Activated CD8-positive, alpha-beta T cell treated with anti-CD3 and anti-CD28 coated beads for 36 hours (primary cell): ENCODE measurements around the gene YTHDF1. TPM values are rescaled to one million over a fixed set of nuclear protein-coding genes. Genes with fewer than 3 reads are reported as not detected.

Experiments used
- ATAC-seq: fragments of 200-7000 bp; cut with Tn5 transposase; one replicate; pipeline ENCODE4 v1.10.0; 2021; ENCODE audit warnings: mild to moderate bottlenecking, moderate library complexity
- CTCF ChIA-PET: fragments of 350-600 bp; sonication (Branson Sonifier 250); formaldehyde crosslinking; loops from one replicate; lab custom pipeline; 2021; ENCODE audit warnings: antibody characterized with exemption; lab: Charles Lee
- POLR2A ChIA-PET: fragments of 350-600 bp; sonication (Branson Sonifier 250); formaldehyde crosslinking; loops from one replicate; lab custom pipeline; 2021; ENCODE audit warnings: antibody characterized with exemption; lab: Charles Lee
- DNase-seq: peaks from one replicate; pipeline ENCODE4 v3.0.0-alpha.2; 2020
- H3K27ac Mint-ChIP-seq: one replicate; pipeline ENCODE4 v1.8.0; 2021; ENCODE audit warnings: mild to moderate bottlenecking, mixed read lengths
- H3K27me3 Mint-ChIP-seq: one replicate; pipeline ENCODE4 v1.8.0; 2021; ENCODE audit warnings: mixed read lengths
- H3K36me3 Mint-ChIP-seq: one replicate; pipeline ENCODE4 v1.8.0; 2021; ENCODE audit warnings: low read depth, mixed read lengths
- H3K4me1 Mint-ChIP-seq: one replicate; pipeline ENCODE4 v1.8.0; 2021; ENCODE audit warnings: low read depth, mixed read lengths
- H3K4me3 Mint-ChIP-seq: one replicate; pipeline ENCODE4 v1.8.0; 2021; ENCODE audit warnings: mild to moderate bottlenecking, moderate library complexity, mixed read lengths
- H3K9me3 Mint-ChIP-seq: one replicate; pipeline ENCODE4 v1.8.0; 2021; ENCODE audit warnings: mixed read lengths
- CTCF ChIP-seq: fragments of 200-600 bp; IDR thresholded peaks from one replicate; pipeline ENCODE4 v1.8.0; 2022; ENCODE audit warnings: antibody characterized with exemption, mild to moderate bottlenecking
- intact Hi-C: fragments of 100-400 bp; cut with micrococcal nuclease; formaldehyde crosslinking; loops from one replicate; pipeline ENCODE4 v1.10.0; 2022
- total RNA-seq, 2 experiments: library from RNA; stranded (reverse); gene quantifications; one replicate each; pipeline ENCODE4 v1.2.3, GENCODE V29; 2021

The YTHDF1 gene
- total RNA-seq, 2 experiments from 2014 or later: 31.0 TPM

- no peaks in the 10 kb centered on the region for H3K9me3 Mint-ChIP-seq
- POLR2A ChIA-PET: no interaction called here
- no peaks in the 10 kb centered on the region for H3K36me3 Mint-ChIP-seq
- CTCF ChIA-PET: interaction anchor here (2.4 kb wide), 1 partner anchor 26 kb away, joined by 12 read pairs; no protein-coding TSS in a partner anchor
- intact Hi-C loops: no loop called here
- H3K4me3 Mint-ChIP-seq: no peak overlapping the region
- DNase-seq (no peak), ATAC-seq (no peak)
- TF ChIP-seq CTCF: no peak
- peaks cover 4% of the 10 kb centered on the region for H3K4me1 Mint-ChIP-seq
- no peak overlapping the region for H3K27ac Mint-ChIP-seq
- peaks cover 25% of the 10 kb centered on the region for H3K27me3 Mint-ChIP-seq
Observed at GRCh38 chr20:63248835-63249591, 33.1 kb upstream of the YTHDF1 start.

- intact Hi-C loops: no loop called here
- Mint-ChIP-seq H3K36me3 (no peaks in the 10 kb centered on the region), H3K4me1 (peaks cover 2% of the 10 kb centered on the region), H3K27ac (no peak overlapping the region), H3K4me3 (no peak overlapping the region), H3K27me3 (peaks cover 21% of the 10 kb centered on the region), H3K9me3 (no peaks in the 10 kb centered on the region)
- ATAC-seq (no peak), DNase-seq (no peak)
- CTCF ChIA-PET: interaction anchor here (2.4 kb wide), 1 partner anchor 24 kb away, joined by 12 read pairs; no protein-coding TSS in a partner anchor
- TF ChIP-seq CTCF: no peak
- POLR2A ChIA-PET: no interaction called here
Observed at GRCh38 chr20:63247671-63248228, 31.8 kb upstream of the YTHDF1 start.

- H3K27me3 Mint-ChIP-seq: peaks cover 16% of the 10 kb centered on the region
- no peak for TF ChIP-seq CTCF
- POLR2A ChIA-PET: no interaction called here
- DNase-seq: no peak
- H3K36me3 Mint-ChIP-seq: no peaks in the 10 kb centered on the region
- ATAC-seq: no peak
- no peak overlapping the region for H3K4me3 Mint-ChIP-seq
- H3K9me3 Mint-ChIP-seq: no peaks in the 10 kb centered on the region
- H3K27ac Mint-ChIP-seq: no peak overlapping the region
- CTCF ChIA-PET: interaction anchor here (1.9 to 2.1 kb wide), 2 partner anchors 12 to 22 kb away, joined by 5 to 12 read pairs; no protein-coding TSS in a partner anchor
- intact Hi-C loops: no loop called here
- no peaks in the 10 kb centered on the region for H3K4me1 Mint-ChIP-seq
Observed at GRCh38 chr20:63246490-63247288, 30.8 kb upstream of the YTHDF1 start.

GRCh38 chr20:63244468-63244867, 28.5 kb upstream of the YTHDF1 start:
- peaks cover 8% of the 10 kb centered on the region for H3K27me3 Mint-ChIP-seq
- H3K9me3 Mint-ChIP-seq: no peaks in the 10 kb centered on the region
- ATAC-seq (no peak), DNase-seq (no peak)
- intact Hi-C loops: no loop called here
- no peak overlapping the region for H3K4me3 Mint-ChIP-seq
- H3K36me3 Mint-ChIP-seq: no peaks in the 10 kb centered on the region
- ChIA-PET CTCF (interaction anchor here (2.7 kb wide), 1 partner anchor 21 kb away, joined by 6 read pairs; no protein-coding TSS in a partner anchor), POLR2A (no interaction called here)
- no peaks in the 10 kb centered on the region for H3K4me1 Mint-ChIP-seq
- no peak for TF ChIP-seq CTCF
- H3K27ac Mint-ChIP-seq: no peak overlapping the region
